Caco-2 (cell line): Measurements from ENCODE around the gene SCN4A. TPM values are rescaled to one million over a fixed set of nuclear protein-coding genes. Genes with fewer than 3 reads are reported as not detected.

Experiments used
- BruUV-seq: library from RNA; stranded (reverse); fragments of 400-500 nt; replicated peaks from 2 replicates; lab custom pipeline; 2021; lab: Mats Ljungman, UMichigan
- CTCF ChIA-PET: fragments of 300-600 bp; sonication (Branson Sonifier 250); formaldehyde crosslinking; loops from one replicate; lab custom pipeline; 2022; ENCODE audit warnings: antibody characterized with exemption; lab: Charles Lee
- POLR2A ChIA-PET: fragments of 300-600 bp; sonication (Branson Sonifier 250); formaldehyde crosslinking; loops from one replicate; lab custom pipeline; 2022; ENCODE audit warnings: antibody characterized with exemption; lab: Charles Lee
- DNase-seq, 2 experiments: peaks; one replicate each; pipeline versions ENCODE4 v3.0.0 to v3.0.0-alpha.2; 2020 to 2022
- H3K27me3 ChIP-seq: replicated peaks from 2 replicates; pipeline ENCODE4 v1.6.0; 2011; ENCODE audit warnings: low read length; ENCODE audit not compliant: control insufficient read depth, insufficient read depth
- H3K36me3 ChIP-seq: 2 replicates; pipeline ENCODE4 v1.5.1; 2011; ENCODE audit warnings: low read length; ENCODE audit not compliant: control insufficient read depth, insufficient read depth
- H3K4me1 ChIP-seq: fragments of 250-450 bp; sonication (Bioruptor Pico); 2 replicates; pipeline ENCODE4 v1.5.1; 2020; ENCODE audit warnings: mild to moderate bottlenecking
- H3K4me3 ChIP-seq: 2 replicates; pipeline ENCODE4 v1.5.1; 2011; ENCODE audit warnings: low read depth, mild to moderate bottlenecking, control low read depth, low read length
- H3K9me3 ChIP-seq: fragments of 250-450 bp; sonication (Bioruptor Pico); 2 replicates; pipeline ENCODE4 v1.5.1; 2020; ENCODE audit warnings: mild to moderate bottlenecking, moderate library complexity
- H3K27ac Mint-ChIP-seq: one replicate; pipeline ENCODE4 v1.8.0; 2022; ENCODE audit warnings: mixed read lengths; ENCODE audit not compliant: unreplicated experiment
- H3K27me3 Mint-ChIP-seq: one replicate; pipeline ENCODE4 v1.8.0; 2022; ENCODE audit warnings: mixed read lengths; ENCODE audit not compliant: insufficient read depth, unreplicated experiment
- H3K36me3 Mint-ChIP-seq: one replicate; pipeline ENCODE4 v1.8.0; 2022; ENCODE audit warnings: mild to moderate bottlenecking, mixed read lengths; ENCODE audit not compliant: insufficient read depth, unreplicated experiment
- H3K4me1 Mint-ChIP-seq: one replicate; pipeline ENCODE4 v1.8.0; 2022; ENCODE audit warnings: low read depth, mixed read lengths; ENCODE audit not compliant: unreplicated experiment
- H3K4me3 Mint-ChIP-seq: one replicate; pipeline ENCODE4 v1.8.0; 2022; ENCODE audit warnings: mild to moderate bottlenecking, moderate library complexity, mixed read lengths; ENCODE audit not compliant: unreplicated experiment
- H3K9me3 Mint-ChIP-seq: one replicate; pipeline ENCODE4 v1.8.0; 2022; ENCODE audit warnings: mixed read lengths; ENCODE audit not compliant: unreplicated experiment
- intact Hi-C: fragments of 100-400 bp; cut with micrococcal nuclease; formaldehyde crosslinking; loops from one replicate; pipeline ENCODE4 v1.10.0; 2022; ENCODE audit not compliant: unreplicated experiment
- total RNA-seq: library from RNA; stranded (reverse); gene quantifications from 2 replicates; pipeline ENCODE4 v1.2.3, GENCODE V29; 2022
- TF ChIP-seq, protein P1 (sequence below), 2 experiments: fragments of 200-600 bp in 1 of 2; IDR thresholded peaks; 1 replicate in 1 of 2; 2 replicates in 1 of 2; pipeline versions ENCODE4 v1.5.1 to v1.8.0; 2011 to 2022; ENCODE audit warnings: antibody characterized with exemption in 1 of 2, control low read depth in 1 of 2, inconsistent platforms in 1 of 2, low read depth in 1 of 2, low read length in 1 of 2, mild to moderate bottlenecking in 1 of 2, moderate library complexity in 1 of 2; ENCODE audit not compliant: insufficient read depth in 1 of 2, severe bottlenecking in 1 of 2, unreplicated experiment in 1 of 2

The SCN4A gene
- total RNA-seq, 1 experiment from 2014 or later, result not detected

DNA sequence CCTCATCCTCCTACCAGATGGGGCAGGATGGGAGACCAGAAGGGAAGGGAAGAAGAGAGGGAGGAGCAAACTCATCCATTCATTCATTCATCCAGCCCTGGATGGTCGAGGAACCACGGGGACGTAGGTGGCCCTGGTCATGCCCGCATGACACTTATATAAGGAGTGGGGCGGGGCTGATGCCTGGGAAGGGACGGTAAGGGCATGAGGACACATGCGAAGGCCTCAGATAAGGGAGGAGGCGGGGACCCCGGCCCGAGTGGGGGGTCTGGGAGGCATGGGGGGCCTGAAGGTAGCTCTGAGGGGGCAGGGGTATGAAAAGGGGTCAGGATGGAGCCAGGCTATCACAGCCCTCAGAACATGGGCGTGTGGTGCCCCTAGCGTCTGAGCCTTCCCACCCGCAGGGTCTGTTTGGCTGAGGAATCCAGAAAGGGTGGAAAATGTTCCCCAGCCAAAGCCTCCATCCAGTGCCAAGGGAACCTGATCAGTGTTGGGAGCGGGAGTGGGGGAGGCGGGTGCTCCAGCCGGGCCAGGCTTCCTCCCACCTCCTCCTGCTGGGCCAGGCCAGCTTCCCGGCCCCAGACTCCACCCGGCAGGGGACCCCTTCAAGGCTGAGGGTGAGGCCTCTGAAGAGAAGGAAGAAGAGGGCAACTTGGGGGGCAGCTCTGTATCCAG lies 23.0 kb downstream of the SCN4A start:
- no peaks in the 10 kb centered on the region for H3K27me3 ChIP-seq

DNA sequence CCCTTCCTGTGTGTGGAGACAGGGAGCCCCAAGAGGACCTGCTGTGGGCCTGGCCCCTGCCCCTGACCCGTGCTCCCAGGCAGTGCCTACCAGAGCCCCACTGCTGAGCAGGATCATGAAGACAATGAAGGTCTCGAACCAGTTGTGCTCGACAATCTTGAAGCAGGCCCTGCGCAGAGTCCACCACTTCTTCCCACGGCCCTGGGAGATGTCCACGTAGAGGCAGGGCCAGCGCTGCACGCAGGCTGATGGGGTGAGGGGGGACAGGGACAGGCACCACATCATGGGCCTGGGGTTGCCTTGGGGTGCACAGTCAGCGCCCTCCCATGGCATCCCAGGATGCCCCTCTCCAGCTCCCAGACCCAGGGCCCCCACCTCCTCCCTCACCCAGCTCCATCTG lies 24.2 kb downstream of the SCN4A start:
- Mint-ChIP-seq H3K9me3 (no peaks in the 10 kb centered on the region), H3K27ac (no peak overlapping the region), H3K27me3 (peaks cover 6% of the 10 kb centered on the region), H3K4me3 (no peak overlapping the region), H3K36me3 (peaks cover 6% of the 10 kb centered on the region), H3K4me1 (no peaks in the 10 kb centered on the region)
- intact Hi-C loops, result no loop called here
- H3K36me3 ChIP-seq, result no peaks in the 10 kb centered on the region
- TF ChIP-seq, protein P1, sequence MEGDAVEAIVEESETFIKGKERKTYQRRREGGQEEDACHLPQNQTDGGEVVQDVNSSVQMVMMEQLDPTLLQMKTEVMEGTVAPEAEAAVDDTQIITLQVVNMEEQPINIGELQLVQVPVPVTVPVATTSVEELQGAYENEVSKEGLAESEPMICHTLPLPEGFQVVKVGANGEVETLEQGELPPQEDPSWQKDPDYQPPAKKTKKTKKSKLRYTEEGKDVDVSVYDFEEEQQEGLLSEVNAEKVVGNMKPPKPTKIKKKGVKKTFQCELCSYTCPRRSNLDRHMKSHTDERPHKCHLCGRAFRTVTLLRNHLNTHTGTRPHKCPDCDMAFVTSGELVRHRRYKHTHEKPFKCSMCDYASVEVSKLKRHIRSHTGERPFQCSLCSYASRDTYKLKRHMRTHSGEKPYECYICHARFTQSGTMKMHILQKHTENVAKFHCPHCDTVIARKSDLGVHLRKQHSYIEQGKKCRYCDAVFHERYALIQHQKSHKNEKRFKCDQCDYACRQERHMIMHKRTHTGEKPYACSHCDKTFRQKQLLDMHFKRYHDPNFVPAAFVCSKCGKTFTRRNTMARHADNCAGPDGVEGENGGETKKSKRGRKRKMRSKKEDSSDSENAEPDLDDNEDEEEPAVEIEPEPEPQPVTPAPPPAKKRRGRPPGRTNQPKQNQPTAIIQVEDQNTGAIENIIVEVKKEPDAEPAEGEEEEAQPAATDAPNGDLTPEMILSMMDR (IDR thresholded peaks at IDR 0.05; ENCODE audit: insufficient read depth in 1 of 2, low read depth in 1 of 2, low read length in 1 of 2, severe bottlenecking in 1 of 2, unreplicated experiment in 1 of 2), result no peak
- POLR2A ChIA-PET, result no interaction called here
- no TSS peak for BruUV-seq
- H3K9me3 ChIP-seq, result no peaks in the 10 kb centered on the region
- H3K4me1 ChIP-seq, result no peaks in the 10 kb centered on the region
- no peak overlapping the region for H3K4me3 ChIP-seq
- no peaks in the 10 kb centered on the region for H3K27me3 ChIP-seq
- no peak for DNase-seq
- CTCF ChIA-PET, result interaction anchor here (1.3 kb wide), 1 partner anchor 29 kb away, joined by 8 read pairs; the partner anchor contains the start of gene GH1

More for the DNA sequence above, 23.0 kb downstream of the SCN4A start:
- ChIA-PET POLR2A (no interaction called here), CTCF (interaction anchor here (0.8 to 1.8 kb wide), 6 partner anchors 30 to 108 kb away, joined by 3 to 31 read pairs (median 6); partner anchors contain the start of genes CSHL1 and GH1)
- Mint-ChIP-seq H3K27ac (no peak overlapping the region), H3K9me3 (no peaks in the 10 kb centered on the region), H3K36me3 (no peaks in the 10 kb centered on the region), H3K27me3 (peaks cover 6% of the 10 kb centered on the region), H3K4me3 (no peak overlapping the region), H3K4me1 (no peaks in the 10 kb centered on the region)
- TF ChIP-seq, protein P1 (IDR thresholded peaks at IDR 0.05; ENCODE audit: insufficient read depth in 1 of 2, low read depth in 1 of 2, low read length in 1 of 2, severe bottlenecking in 1 of 2, unreplicated experiment in 1 of 2), result no peak
- Histone ChIP-seq H3K9me3 (no peaks in the 10 kb centered on the region), H3K4me1 (no peaks in the 10 kb centered on the region), H3K36me3 (no peaks in the 10 kb centered on the region), H3K4me3 (no peak overlapping the region)
- intact Hi-C loops, result loop anchor here (5.0 kb wide), 1 partner anchor 38 kb away; no protein-coding TSS in a partner anchor
- no TSS peak for BruUV-seq
- DNase-seq, result no peak

DNA sequence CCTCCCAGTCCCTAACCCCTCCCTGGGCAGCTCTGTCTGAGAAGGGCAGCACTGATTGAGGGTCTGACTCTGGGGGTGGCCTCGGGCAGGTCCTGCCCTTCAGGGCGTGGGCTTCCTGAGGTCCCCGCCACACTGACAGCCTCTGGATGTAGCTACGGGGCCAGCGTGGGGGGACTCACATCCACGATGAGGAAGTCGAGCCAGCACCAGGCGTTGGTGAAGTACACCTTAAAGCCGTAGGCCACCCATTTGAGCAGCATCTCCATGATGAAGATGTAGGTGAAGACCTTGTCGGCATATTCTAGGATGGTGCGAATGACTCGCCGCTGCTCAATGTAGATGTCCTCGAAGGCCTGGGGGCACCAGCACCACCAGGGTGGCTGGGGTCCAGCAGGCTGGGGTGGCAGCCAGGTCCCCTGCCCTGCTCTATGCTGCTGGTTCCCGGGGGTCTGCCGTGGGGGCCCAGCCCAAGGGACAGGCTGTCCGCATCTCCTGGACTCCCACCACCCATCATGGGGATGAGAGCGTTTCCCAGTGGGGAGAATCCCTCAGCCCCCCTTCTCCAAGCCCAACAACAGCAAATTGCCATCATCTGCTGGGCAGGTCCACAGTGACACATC lies 24.9 kb downstream of the SCN4A start:
- CTCF ChIA-PET, result interaction anchor here (0.6 to 2.3 kb wide), 4 partner anchors 18 to 78 kb away, joined by 3 to 41 read pairs (median 12); partner anchors contain the start of gene GH1
- Histone ChIP-seq H3K27me3 (no peaks in the 10 kb centered on the region), H3K4me3 (no peak overlapping the region), H3K36me3 (no peaks in the 10 kb centered on the region), H3K4me1 (no peaks in the 10 kb centered on the region), H3K9me3 (no peaks in the 10 kb centered on the region)
- Mint-ChIP-seq H3K4me1 (no peaks in the 10 kb centered on the region), H3K36me3 (peaks cover 6% of the 10 kb centered on the region), H3K4me3 (no peak overlapping the region), H3K9me3 (no peaks in the 10 kb centered on the region), H3K27me3 (peaks cover 7% of the 10 kb centered on the region), H3K27ac (no peak overlapping the region)
- no TSS peak for BruUV-seq
- TF ChIP-seq, protein P1 (IDR thresholded peaks at IDR 0.05; ENCODE audit: insufficient read depth in 1 of 2, low read depth in 1 of 2, low read length in 1 of 2, severe bottlenecking in 1 of 2, unreplicated experiment in 1 of 2), result no peak
- POLR2A ChIA-PET, result no interaction called here
- no peak for DNase-seq
- intact Hi-C loops, result no loop called here
